ENCODE results near the gene SIRPB2.

SIRPB2 gene

DNA sequence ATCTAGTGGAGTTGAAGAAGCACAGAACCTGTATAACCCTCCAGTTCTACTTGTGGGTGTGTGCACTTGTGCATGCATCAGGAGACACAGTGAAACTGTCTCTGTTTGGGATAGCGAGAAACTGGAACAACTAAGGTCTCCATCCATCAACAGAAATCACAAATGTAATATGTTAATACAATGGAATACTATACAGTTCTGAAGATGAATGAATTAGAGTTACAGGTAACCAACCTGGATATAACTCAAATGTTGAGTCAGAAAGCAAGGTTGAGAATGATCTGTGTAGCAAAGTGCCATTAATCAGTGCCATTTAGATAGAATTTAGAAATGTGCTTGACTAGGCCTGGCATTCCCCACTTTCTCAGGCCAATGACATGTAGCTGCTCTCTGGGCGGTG, 20.0 kb downstream of the SIRPB2 start:
- H3K27ac ChIP-seq: no peak overlapping the region
- TF ChIP-seq, protein P1, sequence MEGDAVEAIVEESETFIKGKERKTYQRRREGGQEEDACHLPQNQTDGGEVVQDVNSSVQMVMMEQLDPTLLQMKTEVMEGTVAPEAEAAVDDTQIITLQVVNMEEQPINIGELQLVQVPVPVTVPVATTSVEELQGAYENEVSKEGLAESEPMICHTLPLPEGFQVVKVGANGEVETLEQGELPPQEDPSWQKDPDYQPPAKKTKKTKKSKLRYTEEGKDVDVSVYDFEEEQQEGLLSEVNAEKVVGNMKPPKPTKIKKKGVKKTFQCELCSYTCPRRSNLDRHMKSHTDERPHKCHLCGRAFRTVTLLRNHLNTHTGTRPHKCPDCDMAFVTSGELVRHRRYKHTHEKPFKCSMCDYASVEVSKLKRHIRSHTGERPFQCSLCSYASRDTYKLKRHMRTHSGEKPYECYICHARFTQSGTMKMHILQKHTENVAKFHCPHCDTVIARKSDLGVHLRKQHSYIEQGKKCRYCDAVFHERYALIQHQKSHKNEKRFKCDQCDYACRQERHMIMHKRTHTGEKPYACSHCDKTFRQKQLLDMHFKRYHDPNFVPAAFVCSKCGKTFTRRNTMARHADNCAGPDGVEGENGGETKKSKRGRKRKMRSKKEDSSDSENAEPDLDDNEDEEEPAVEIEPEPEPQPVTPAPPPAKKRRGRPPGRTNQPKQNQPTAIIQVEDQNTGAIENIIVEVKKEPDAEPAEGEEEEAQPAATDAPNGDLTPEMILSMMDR (IDR thresholded peaks at IDR 0.05): no peak
- no peak for TF ChIP-seq ZFX (IDR thresholded peaks at IDR 0.05; ENCODE audit: borderline replicate concordance)

DNA sequence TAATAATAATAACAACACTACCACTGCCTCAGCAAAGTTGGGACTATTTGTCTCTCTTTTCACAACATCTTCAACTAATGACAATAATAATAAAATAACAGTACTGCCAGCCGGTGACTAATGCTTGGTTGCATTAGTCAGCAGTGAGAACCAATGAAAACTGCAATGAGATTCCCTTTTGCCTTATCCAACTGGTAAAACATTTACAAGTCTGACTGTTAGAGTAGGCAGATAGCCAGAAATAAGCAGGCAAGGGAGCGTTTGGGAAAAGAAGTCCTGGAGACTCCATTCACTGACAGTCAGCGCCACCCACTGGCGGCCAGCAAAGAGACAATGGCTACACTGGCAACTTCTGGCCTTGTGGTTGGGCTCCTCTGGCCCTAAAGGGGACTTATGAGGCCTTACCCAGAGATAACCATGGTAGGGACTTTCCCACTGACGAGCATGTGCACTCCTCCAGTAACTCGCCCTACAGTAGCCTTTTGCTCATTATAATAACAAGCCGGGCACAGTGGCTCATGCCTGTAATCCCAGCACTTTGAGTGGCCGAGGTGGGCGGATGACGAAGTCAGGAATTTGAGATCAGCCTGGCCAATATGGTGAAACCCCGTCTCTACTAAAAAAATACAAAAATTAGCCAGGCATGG, 21.2 kb downstream of the SIRPB2 start:
- H3K27ac ChIP-seq: no peak overlapping the region
- TF ChIP-seq, protein P1 (IDR thresholded peaks at IDR 0.05): peak; percentile 96
- TF ChIP-seq ZFX (IDR thresholded peaks at IDR 0.05; ENCODE audit: borderline replicate concordance): no peak

DNA sequence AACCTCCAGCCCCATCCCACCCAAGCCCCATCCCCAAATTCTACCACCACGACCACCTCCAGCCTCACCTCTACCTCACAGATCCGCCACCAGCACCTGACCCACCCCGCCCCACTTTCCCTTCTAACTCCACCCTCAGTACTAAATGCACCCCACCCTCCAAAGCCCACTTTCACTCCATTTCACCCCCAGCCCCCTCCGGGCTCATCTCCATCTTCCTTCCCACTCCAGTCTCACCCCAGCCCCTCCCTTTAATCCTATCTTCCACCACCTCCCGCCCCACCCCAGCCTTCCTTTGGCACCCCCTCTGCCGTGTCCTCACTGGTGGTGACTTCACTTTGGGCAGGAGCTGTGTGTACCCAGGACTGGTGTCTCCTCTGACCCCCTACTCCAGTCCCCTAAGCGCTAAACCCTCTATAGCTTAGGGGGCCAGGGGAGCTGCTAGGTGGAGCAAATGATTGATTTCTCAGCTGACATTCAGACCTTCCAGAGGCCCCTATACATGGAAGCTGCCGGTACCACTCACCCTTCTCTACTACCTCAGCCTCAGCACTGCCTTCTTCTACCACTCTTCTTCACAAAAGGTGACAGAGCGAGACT, 21.8 kb downstream of the SIRPB2 start:
- H3K27ac ChIP-seq: no peak overlapping the region
- TF ChIP-seq, protein P1 (IDR thresholded peaks at IDR 0.05): no peak
- TF ChIP-seq ZFX (IDR thresholded peaks at IDR 0.05; ENCODE audit: borderline replicate concordance): no peak

DNA sequence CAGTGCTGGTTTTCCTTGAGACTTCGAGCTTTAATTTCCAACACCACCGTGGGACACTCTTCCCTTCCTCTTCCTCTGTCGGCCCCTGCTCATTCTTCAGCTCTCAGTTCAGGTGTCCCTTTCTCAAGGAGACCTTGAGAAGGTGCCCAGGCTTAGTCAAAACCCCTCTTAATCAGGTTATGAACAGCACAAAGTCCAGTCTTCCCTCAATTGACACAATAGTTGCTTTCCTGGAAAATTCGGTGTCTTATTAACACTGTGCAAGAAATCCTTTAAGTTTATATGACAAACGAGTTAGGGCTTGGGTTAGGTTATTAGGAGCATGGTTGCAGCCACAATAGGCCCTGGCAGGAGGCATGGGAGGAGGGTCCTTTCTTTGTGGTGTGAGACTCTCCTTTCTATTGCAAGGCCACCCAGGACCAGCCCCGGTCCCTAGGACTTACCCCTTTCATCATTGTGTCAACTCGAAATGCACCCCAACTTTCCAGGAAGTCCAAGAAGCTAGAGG, 23.0 kb downstream of the SIRPB2 start:
- TF ChIP-seq ZFX (IDR thresholded peaks at IDR 0.05; ENCODE audit: borderline replicate concordance): no peak
- TF ChIP-seq, protein P1 (IDR thresholded peaks at IDR 0.05): no peak
- H3K27ac ChIP-seq: no peak overlapping the region

DNA sequence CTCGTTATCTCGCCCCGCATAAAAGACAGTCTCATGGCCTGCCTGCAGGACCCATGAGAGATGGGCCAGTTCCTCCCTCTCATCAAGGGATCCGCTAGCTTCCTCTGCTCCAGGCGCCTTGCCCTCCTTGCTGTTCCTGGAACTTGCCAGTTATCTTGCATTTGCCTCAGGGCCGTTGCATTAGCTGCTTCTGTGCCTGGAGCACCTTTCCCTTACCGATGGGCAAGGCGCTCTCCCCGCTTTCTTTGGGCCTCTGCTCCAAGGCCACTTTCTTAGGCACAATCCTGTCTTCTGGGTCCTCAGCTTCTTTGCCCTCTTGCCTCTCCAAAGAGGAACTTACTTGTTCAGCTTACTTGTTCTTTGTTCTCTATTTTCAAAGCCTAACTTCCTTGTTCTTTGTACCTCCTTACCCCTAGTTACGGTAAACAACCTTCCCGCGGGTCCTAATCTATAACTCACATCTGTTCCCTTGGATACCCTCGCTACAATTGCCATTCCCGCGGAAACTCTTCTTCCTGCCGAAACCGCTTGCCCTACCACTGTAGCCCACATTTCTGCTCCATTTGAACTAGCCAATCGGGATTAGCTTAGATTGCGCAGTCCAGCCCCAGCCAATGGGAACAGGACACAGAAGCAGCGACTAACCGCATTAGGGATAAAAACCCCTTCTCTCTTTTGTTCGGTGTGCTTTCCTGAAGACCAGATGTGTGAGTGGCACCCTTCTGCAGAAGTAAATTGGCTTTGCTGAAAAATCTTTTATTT, 23.7 kb downstream of the SIRPB2 start:
- TF ChIP-seq, protein P1 (IDR thresholded peaks at IDR 0.05): no peak
- no peak for TF ChIP-seq ZFX (IDR thresholded peaks at IDR 0.05; ENCODE audit: borderline replicate concordance)
- H3K27ac ChIP-seq: no peak overlapping the region

DNA sequence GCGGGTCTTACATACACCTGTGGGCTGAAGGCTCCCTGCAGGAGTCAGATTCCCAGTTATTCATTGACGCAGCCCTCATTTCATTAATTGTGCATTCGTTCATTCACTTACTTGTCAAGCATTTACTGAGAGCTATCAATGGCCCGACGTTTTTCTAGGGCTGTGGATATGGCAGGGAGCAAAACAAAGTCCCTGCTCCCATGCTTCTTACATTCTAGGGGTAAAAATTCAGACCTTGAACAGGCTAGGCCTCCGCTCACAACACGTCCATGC, 24.2 kb downstream of the SIRPB2 start:
- no peak overlapping the region for H3K27ac ChIP-seq
- TF ChIP-seq, protein P1 (IDR thresholded peaks at IDR 0.05): peak; percentile 2
- TF ChIP-seq ZFX (IDR thresholded peaks at IDR 0.05; ENCODE audit: borderline replicate concordance): no peak
